Prostate gland (tissue), 2 donors: ENCODE data around the gene AKAP7. TPM values are rescaled to one million over a fixed set of nuclear protein-coding genes. Genes with fewer than 3 reads are reported as not detected.
A peak's percentile ranks its signal among the peaks of the same experiment; 100 is the strongest.

Source experiments
- DNase-seq: peaks from one replicate; pipeline ENCODE4 v3.0.0-alpha.2; 2019; ENCODE audit warnings: low spot score
- H3K27ac ChIP-seq, 2 donors: fragments of 200-600 bp; sonication (generic); 2 replicates each; pipeline ENCODE4 v1.5.1; 2017 to 2019
- H3K27me3 ChIP-seq: fragments of 200-600 bp; sonication (generic); replicated peaks from 2 replicates; pipeline ENCODE4 v1.5.1; 2019; ENCODE audit not compliant: insufficient read depth
- H3K36me3 ChIP-seq, 2 donors: fragments of 200-600 bp; sonication (generic); 1 replicate in 1 of 2; 2 replicates in 1 of 2; pipeline versions ENCODE4 v1.5.1 to v1.8.1; 2017 to 2019
- H3K4me1 ChIP-seq: fragments of 200-600 bp; sonication (generic); replicated peaks from 2 replicates; pipeline ENCODE4 v1.5.1; 2019
- H3K4me3 ChIP-seq, 2 donors: fragments of 200-600 bp; sonication (generic); 2 replicates each; pipeline ENCODE4 v1.5.1; 2017 to 2019
- H3K9me3 ChIP-seq: fragments of 200-600 bp; sonication (generic); 2 replicates; pipeline ENCODE4 v1.5.1; 2017
- POLR2A ChIP-seq: fragments of 450-650 bp; IDR thresholded peaks from one replicate; pipeline ENCODE4 v1.6.1; 2016; ENCODE audit warnings: antibody characterized with exemption, mild to moderate bottlenecking
- POLR2AphosphoS5 ChIP-seq: sonication (generic); formaldehyde crosslinking; IDR thresholded peaks from one replicate; pipeline ENCODE4 v1.6.1; 2017; ENCODE audit warnings: antibody characterized with exemption
- WGBS: methylation state at CpG from one replicate; pipeline ENCODE4 v1.1.5; 2018; 5-methylcytosine and 5-hydroxymethylcytosine counted together
- intact Hi-C: fragments of 100-400 bp; cut with DNase I; formaldehyde crosslinking; loops from one replicate; pipeline ENCODE4 v1.14.2; 2022
- total RNA-seq, 2 donors: library from RNA; depleted of rRNA; stranded (reverse); fragments of >200 nt; gene quantifications; one replicate each; pipeline ENCODE4 v1.1.0, GENCODE V29; 2016
- TF ChIP-seq, protein P1 (sequence below), 4 experiments: fragments of 200-600 bp in 2 of 4; fragments of 450-650 bp in 2 of 4; sonication (generic) in 2 of 4; IDR thresholded peaks; 1 replicate in 3 of 4; 2 replicates in 1 of 4; pipeline ENCODE4 v1.5.1; 2016 to 2019; ENCODE audit warnings: antibody characterized with exemption in 4 of 4, mild to moderate bottlenecking in 2 of 4, moderate library complexity in 2 of 4

The AKAP7 gene
- total RNA-seq, 2 donors from 2014 or later, result 23.7 to 34.3 TPM

DNA sequence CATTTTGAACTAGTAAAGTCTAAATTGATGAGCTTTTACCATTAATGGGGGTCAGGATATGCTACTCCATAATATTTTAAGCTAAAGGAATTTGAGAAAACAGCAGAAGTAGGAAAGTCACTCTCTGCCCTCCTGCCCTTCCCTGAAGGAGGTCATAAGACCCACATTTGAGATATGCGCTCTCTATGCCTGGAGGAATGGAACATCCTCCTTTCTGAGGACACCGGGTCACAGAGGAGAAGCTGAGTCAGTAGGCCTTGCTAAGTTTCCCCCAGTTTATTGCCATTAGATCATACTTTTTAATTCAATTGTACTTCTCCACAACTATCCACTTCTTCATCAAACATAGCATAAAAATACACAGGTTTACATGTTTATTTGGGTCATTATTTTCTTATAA lies 40.3 kb downstream of the AKAP7 start:
- Histone ChIP-seq H3K9me3 (no peaks in the 10 kb centered on the region), H3K4me3 (no peak overlapping the region), H3K4me1 (no peaks in the 10 kb centered on the region), H3K36me3 (no peaks in the 10 kb centered on the region), H3K27ac (no peak overlapping the region), H3K27me3 (no peaks in the 10 kb centered on the region)
- DNase-seq, result no peak
- TF ChIP-seq POLR2AphosphoS5 (no peak), POLR2A (no peak)
- TF ChIP-seq, protein P1, sequence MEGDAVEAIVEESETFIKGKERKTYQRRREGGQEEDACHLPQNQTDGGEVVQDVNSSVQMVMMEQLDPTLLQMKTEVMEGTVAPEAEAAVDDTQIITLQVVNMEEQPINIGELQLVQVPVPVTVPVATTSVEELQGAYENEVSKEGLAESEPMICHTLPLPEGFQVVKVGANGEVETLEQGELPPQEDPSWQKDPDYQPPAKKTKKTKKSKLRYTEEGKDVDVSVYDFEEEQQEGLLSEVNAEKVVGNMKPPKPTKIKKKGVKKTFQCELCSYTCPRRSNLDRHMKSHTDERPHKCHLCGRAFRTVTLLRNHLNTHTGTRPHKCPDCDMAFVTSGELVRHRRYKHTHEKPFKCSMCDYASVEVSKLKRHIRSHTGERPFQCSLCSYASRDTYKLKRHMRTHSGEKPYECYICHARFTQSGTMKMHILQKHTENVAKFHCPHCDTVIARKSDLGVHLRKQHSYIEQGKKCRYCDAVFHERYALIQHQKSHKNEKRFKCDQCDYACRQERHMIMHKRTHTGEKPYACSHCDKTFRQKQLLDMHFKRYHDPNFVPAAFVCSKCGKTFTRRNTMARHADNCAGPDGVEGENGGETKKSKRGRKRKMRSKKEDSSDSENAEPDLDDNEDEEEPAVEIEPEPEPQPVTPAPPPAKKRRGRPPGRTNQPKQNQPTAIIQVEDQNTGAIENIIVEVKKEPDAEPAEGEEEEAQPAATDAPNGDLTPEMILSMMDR (IDR thresholded peaks at IDR 0.05), result no peak
- intact Hi-C loops, result no loop called here
- 76% methylated on average over 2 of the region's 2 CpGs for WGBS

DNA sequence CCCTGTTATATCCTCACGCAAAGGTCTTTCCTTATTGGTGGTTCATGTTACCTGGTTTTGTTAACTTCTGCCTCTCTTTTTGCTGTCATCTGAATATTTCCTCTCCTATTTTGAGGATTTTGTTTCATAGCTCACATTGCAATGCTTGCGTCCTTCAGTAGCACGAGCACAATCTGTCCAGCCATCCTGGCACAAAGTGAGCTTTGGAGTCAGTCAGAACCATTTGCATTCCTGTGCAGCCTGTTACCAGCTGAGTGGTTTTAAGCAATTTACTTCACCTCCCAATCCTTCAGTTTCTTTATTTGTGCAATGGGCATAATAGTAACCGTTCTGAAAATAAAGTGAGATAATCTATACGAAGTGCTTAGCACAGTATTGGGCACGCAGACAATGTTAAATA lies 42.7 kb downstream of the AKAP7 start:
- TF ChIP-seq, protein P1 (IDR thresholded peaks at IDR 0.05), result no peak
- TF ChIP-seq POLR2AphosphoS5, result no peak
- TF ChIP-seq POLR2A, result no peak
- H3K27ac ChIP-seq, result no peak overlapping the region
- no peaks in the 10 kb centered on the region for H3K4me1 ChIP-seq
- DNase-seq, result no peak
- H3K4me3 ChIP-seq, result no peak overlapping the region
- no peaks in the 10 kb centered on the region for H3K27me3 ChIP-seq
- intact Hi-C loops, result no loop called here
- 85% methylated on average over 6 of the region's 6 CpGs for WGBS
- H3K36me3 ChIP-seq, result no peaks in the 10 kb centered on the region
- H3K9me3 ChIP-seq, result no peaks in the 10 kb centered on the region

DNA sequence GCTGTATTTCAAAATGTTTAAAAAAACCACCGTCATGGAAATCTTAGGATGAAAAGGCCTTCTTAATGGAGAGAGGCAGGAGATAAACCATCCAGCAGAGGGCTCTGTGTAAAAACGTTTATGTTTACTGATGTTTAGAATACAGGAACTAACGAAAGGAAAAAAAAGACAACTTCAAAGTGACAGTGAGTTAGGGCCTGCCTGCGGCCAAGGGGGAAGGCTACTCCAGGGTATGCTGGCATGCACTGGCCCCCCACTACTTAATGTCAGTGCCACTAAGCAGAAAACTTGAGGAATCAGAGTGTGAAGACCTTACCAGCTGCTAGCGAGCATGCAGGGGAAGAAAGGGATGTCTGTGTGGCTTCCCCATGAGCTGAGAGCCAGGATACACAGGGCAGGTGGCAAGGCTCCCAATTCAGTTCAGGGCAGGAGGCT lies 47.7 kb downstream of the AKAP7 start:
- no peak for DNase-seq
- TF ChIP-seq POLR2AphosphoS5 (no peak), POLR2A (no peak)
- TF ChIP-seq, protein P1 (IDR thresholded peaks at IDR 0.05), result peak in 3 of 4 experiments; percentile 29 to 60 (median 56)
- H3K27ac ChIP-seq, result no peak overlapping the region
- intact Hi-C loops, result no loop called here
- WGBS, result 29% methylated on average over 5 of the region's 5 CpGs
- H3K4me3 ChIP-seq, result no peak overlapping the region
- H3K27me3 ChIP-seq, result no peaks in the 10 kb centered on the region
- H3K9me3 ChIP-seq, result no peaks in the 10 kb centered on the region
- H3K36me3 ChIP-seq, result no peaks in the 10 kb centered on the region
- H3K4me1 ChIP-seq, result no peaks in the 10 kb centered on the region

DNA sequence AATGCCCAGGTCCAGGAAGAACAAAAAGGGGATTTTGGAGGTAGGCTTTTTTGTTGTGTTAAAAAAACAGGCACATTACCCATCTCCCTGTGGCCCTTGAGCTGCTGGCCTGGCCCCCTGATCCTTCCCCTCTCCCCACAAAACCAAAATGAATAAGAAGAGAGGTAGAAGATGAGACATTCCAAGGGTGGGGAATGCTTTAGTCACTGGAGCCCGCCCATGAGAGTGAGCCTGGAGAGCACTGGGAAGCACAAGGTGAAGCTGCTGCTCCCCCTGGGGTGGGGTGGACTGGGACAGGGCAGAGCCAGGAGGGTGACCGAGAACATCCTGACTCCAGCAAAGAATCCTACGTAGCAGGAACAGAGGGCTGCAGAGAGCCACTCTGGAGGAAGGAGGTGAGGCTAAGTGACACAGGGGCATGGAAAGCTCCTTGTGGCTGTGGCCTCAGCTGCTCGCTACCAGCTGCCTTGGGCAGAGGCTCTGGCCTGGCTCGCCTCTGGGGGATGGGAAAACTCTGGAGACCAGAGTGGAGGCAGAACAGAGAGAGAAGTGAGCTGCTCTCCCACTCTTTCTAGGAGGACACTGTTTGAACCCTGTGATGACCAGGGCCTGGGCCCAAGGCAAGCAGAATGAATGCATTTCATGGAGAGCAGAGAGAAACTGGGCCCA lies 48.3 kb downstream of the AKAP7 start:
- intact Hi-C loops, result no loop called here

More for the DNA sequence above, 48.3 kb downstream of the AKAP7 start:
- no peaks in the 10 kb centered on the region for H3K9me3 ChIP-seq
- DNase-seq, result no peak
- TF ChIP-seq, protein P1 (IDR thresholded peaks at IDR 0.05), result no peak
- no peak for TF ChIP-seq POLR2AphosphoS5
- no peak for TF ChIP-seq POLR2A
- H3K4me3 ChIP-seq, result no peak overlapping the region
- no peaks in the 10 kb centered on the region for H3K36me3 ChIP-seq
- H3K4me1 ChIP-seq, result no peaks in the 10 kb centered on the region
- H3K27ac ChIP-seq, result no peak overlapping the region
- 85% methylated on average over 5 of the region's 5 CpGs for WGBS
- H3K27me3 ChIP-seq, result no peaks in the 10 kb centered on the region
